B cell (primary cell): ENCODE results near the gene TMEM138.

Source experiments
- CTCF ChIP-seq: fragments of 200-600 bp; IDR thresholded peaks from one replicate; pipeline ENCODE4 v1.8.0; 2022; ENCODE audit warnings: antibody characterized with exemption, mild to moderate bottlenecking
- EZH2 ChIP-seq: IDR thresholded peaks from 2 replicates; pipeline ENCODE4 v1.6.1; 2012; ENCODE audit warnings: borderline replicate concordance, low read depth, mild to moderate bottlenecking, moderate library complexity, low read length; ENCODE audit not compliant: insufficient read depth, poor library complexity, severe bottlenecking

GRCh38 chr11:61415381-61415780 lies 53.2 kb downstream of the TMEM138 start:
- no peak for TF ChIP-seq CTCF
- TF ChIP-seq EZH2 = no peak
